Gastrocnemius medialis (tissue), 4 donors: ENCODE measurements around the gene RAB4A.

Source experiments
- POLR2A ChIP-seq, 2 donors: fragments of 450-650 bp; IDR thresholded peaks; one replicate each; pipeline ENCODE4 v1.6.1; 2017; ENCODE audit warnings: antibody characterized with exemption in 2 of 2, mild to moderate bottlenecking in 2 of 2, moderate library complexity in 2 of 2
- TF ChIP-seq, protein P1 (sequence below), 5 experiments: fragments of 450-650 bp in 3 of 5; fragments of 200-600 bp in 2 of 5; sonication (generic) in 2 of 5; IDR thresholded peaks in 4 of 5; conservative IDR thresholded peaks in 1 of 5; 1 replicate in 4 of 5; 2 replicates in 1 of 5; pipeline ENCODE4 v1.5.1; 2016 to 2019; ENCODE audit warnings: antibody characterized with exemption in 5 of 5, mild to moderate bottlenecking in 3 of 5, moderate library complexity in 3 of 5

DNA sequence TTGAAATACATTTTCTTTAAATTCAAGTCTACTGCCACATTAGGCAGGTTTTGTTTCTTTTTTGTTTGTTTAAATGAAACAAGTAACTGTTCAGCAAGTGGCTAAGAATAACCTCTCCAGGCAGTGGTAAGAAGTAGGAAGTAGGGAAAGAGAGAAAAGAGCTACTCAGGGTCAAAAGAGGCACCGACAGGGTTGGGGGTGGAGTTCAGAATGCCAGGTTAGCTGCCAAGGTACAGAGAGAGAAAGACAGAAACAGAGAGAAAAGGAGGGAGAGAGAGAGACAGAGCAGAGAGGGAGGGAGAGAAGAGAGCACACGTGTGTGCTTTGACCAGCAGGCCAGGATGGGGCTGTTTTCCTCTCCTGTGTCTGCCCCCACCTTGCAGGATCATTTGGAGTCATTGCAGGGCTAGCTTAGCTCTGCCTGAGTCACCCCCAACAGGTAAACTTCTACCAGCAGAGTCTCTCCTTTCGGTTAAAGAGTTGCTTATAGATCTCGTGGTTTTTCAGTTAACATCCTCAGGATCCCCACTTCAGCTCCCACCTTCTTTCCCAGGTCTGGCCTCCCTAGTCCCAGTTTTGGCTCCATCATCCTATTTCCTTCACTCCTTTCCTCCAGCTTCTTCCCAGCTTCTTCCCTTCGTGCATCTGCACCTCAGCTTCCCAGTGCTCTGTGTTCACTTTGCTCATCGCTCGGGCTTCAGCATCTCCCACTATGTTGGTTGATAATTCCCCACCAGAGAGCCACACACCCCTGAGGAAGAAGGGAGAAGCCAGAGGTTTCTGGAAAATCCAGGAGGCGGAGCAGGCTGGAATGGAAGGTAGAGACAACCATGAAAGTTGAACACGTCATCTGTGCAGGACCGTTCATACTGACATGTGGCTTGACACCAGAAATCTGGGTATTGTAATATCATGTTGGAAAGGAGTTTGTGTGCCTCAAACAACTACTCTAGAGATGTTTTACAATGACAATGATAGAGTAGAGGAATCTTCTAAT, 21.8 kb upstream of the RAB4A start:
- TF ChIP-seq, protein P1, sequence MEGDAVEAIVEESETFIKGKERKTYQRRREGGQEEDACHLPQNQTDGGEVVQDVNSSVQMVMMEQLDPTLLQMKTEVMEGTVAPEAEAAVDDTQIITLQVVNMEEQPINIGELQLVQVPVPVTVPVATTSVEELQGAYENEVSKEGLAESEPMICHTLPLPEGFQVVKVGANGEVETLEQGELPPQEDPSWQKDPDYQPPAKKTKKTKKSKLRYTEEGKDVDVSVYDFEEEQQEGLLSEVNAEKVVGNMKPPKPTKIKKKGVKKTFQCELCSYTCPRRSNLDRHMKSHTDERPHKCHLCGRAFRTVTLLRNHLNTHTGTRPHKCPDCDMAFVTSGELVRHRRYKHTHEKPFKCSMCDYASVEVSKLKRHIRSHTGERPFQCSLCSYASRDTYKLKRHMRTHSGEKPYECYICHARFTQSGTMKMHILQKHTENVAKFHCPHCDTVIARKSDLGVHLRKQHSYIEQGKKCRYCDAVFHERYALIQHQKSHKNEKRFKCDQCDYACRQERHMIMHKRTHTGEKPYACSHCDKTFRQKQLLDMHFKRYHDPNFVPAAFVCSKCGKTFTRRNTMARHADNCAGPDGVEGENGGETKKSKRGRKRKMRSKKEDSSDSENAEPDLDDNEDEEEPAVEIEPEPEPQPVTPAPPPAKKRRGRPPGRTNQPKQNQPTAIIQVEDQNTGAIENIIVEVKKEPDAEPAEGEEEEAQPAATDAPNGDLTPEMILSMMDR (IDR thresholded peaks at IDR 0.05 in 4 of 5, conservative IDR thresholded peaks at IDR 0.05 in 1 of 5) = no peak
- TF ChIP-seq POLR2A (IDR thresholded peaks at IDR 0.05) = no peak
